ENCODE data around the gene SMIM21. TPM values are rescaled to one million over a fixed set of nuclear protein-coding genes. Genes with fewer than 3 reads are reported as not detected.
A peak's percentile ranks its signal among the peaks of the same experiment; 100 is the strongest.

The SMIM21 gene
- polyA plus RNA-seq, 1 donor (not counting 4 experiments of a cell fraction or from before 2014, with no cell fraction given) = not detected

GRCh38 chr18:75410611-75411010 lies 16.9 kb downstream of the SMIM21 start:
- Histone ChIP-seq H3K4me2 (ENCODE audit: control insufficient read depth, extremely low read depth, insufficient read depth, low read depth, low read length) (peak overlapping the region; percentile 52), H3K27ac (ENCODE audit: control insufficient read depth, insufficient read depth, low read length) (no peak overlapping the region), H3K9me1 (ENCODE audit: control insufficient read depth, extremely low read depth, insufficient read depth, low read length) (no peaks in the 10 kb centered on the region), H3K79me2 (ENCODE audit: control insufficient read depth, insufficient read depth, low read length) (no peaks in the 10 kb centered on the region), H3K4me1 (ENCODE audit: control insufficient read depth, extremely low read depth, insufficient read depth, low read length) (peaks cover 29% of the 10 kb centered on the region), H3K36me3 (ENCODE audit: control insufficient read depth in 2 of 2, extremely low read depth in 1 of 2, insufficient read depth in 2 of 2, low read length in 2 of 2) (no peaks in the 10 kb centered on the region), H3K9me3 (ENCODE audit: control insufficient read depth, low read depth, low read length) (no peaks in the 10 kb centered on the region), H3K27me3 (ENCODE audit: control insufficient read depth, extremely low read depth, insufficient read depth, low read length) (no peaks in the 10 kb centered on the region), H3K9ac (ENCODE audit: control insufficient read depth, extremely low read depth, insufficient read depth, low read length) (no peak overlapping the region), H4K20me1 (ENCODE audit: control insufficient read depth, extremely low read depth, insufficient read depth, low read length) (no peaks in the 10 kb centered on the region), H3K4me3 (ENCODE audit: control insufficient read depth in 2 of 3, extremely low read depth in 1 of 3, insufficient read depth in 2 of 3, low read depth in 1 of 3, low read length in 3 of 3) (no peak overlapping the region), H2AFZ (ENCODE audit: control insufficient read depth, low read length) (no peak overlapping the region)
- TF ChIP-seq CTCF (optimal IDR thresholded peaks at IDR 0.05 in 1 of 3, IDR thresholded peaks at IDR 0.05 in 1 of 3, conservative IDR thresholded peaks at IDR 0.05 in 1 of 3; ENCODE audit: extremely low read depth in 1 of 3, insufficient read depth in 2 of 3, low read length in 3 of 3) = no peak
- no peak for TF ChIP-seq EZH2 (IDR thresholded peaks at IDR 0.05; ENCODE audit: low read length)
- no peak for FAIRE-seq
- DNase-seq (ENCODE audit: low read depth, low spot score) = no peak
- dilution Hi-C loops (cut with MboI; ENCODE audit: extremely low pct_ligation_motif_present, low sequenced_read_pairs) = no loop called here

DNA sequence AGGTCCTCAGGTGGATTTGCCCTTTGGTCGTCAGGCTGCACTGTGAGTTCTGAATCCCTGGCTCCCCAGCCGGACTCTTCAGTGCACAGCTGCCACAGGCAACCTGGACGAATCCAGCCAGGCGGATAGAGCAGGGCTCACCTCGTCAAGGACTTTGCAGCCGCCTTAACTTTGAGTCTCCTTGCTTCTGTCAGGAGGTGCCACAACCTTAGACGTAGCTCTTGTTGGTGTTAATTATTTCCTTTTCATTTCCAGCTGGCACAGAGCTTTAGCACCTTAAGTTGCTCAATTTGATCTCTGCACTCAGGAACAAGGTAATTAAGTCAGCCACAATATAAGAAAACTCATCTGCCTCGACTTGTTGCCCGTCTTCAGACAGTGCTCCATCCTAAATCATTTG lies 17.7 kb downstream of the SMIM21 start:
- H3K27ac ChIP-seq (ENCODE audit: control insufficient read depth, insufficient read depth, low read length) = no peak overlapping the region
- peak overlapping the region; percentile 10 for H2AFZ ChIP-seq (ENCODE audit: control insufficient read depth, low read length)
- H3K4me1 ChIP-seq (ENCODE audit: control insufficient read depth, extremely low read depth, insufficient read depth, low read length) = peaks cover 29% of the 10 kb centered on the region
- H3K9me3 ChIP-seq (ENCODE audit: control insufficient read depth, low read depth, low read length) = no peaks in the 10 kb centered on the region
- no peaks in the 10 kb centered on the region for H3K79me2 ChIP-seq (ENCODE audit: control insufficient read depth, insufficient read depth, low read length)
- H3K4me2 ChIP-seq (ENCODE audit: control insufficient read depth, extremely low read depth, insufficient read depth, low read depth, low read length) = peak overlapping the region; percentile 52
- no peaks in the 10 kb centered on the region for H3K9me1 ChIP-seq (ENCODE audit: control insufficient read depth, extremely low read depth, insufficient read depth, low read length)
- dilution Hi-C loops (cut with MboI; ENCODE audit: extremely low pct_ligation_motif_present, low sequenced_read_pairs) = no loop called here
- H3K36me3 ChIP-seq (ENCODE audit: control insufficient read depth in 2 of 2, extremely low read depth in 1 of 2, insufficient read depth in 2 of 2, low read length in 2 of 2) = no peaks in the 10 kb centered on the region
- FAIRE-seq (peak; percentile 41), DNase-seq (ENCODE audit: low read depth, low spot score) (no peak)
- no peak overlapping the region for H3K9ac ChIP-seq (ENCODE audit: control insufficient read depth, extremely low read depth, insufficient read depth, low read length)
- peak overlapping the region in 1 of 3 experiments; percentile 14 for H3K4me3 ChIP-seq (ENCODE audit: control insufficient read depth in 2 of 3, extremely low read depth in 1 of 3, insufficient read depth in 2 of 3, low read depth in 1 of 3, low read length in 3 of 3)
- TF ChIP-seq EZH2 (IDR thresholded peaks at IDR 0.05; ENCODE audit: low read length) (no peak), CTCF (optimal IDR thresholded peaks at IDR 0.05 in 1 of 3, IDR thresholded peaks at IDR 0.05 in 1 of 3, conservative IDR thresholded peaks at IDR 0.05 in 1 of 3; ENCODE audit: extremely low read depth in 1 of 3, insufficient read depth in 2 of 3, low read length in 3 of 3) (no peak)
- H3K27me3 ChIP-seq (ENCODE audit: control insufficient read depth, extremely low read depth, insufficient read depth, low read length) = no peaks in the 10 kb centered on the region
- H4K20me1 ChIP-seq (ENCODE audit: control insufficient read depth, extremely low read depth, insufficient read depth, low read length) = no peaks in the 10 kb centered on the region
